Stimulated activated CD4-positive, alpha-beta T cell treated with anti-CD3 and anti-CD28 coated beads, Interleukin-12 subunit alpha, Interleukin-12 subunit beta, amount 100 ng/mL, for 24 hours (primary cell): Measurements from ENCODE around the gene CDKN2AIPNL.
"Not testable (repeated sequence)": the region's sequence is repeated elsewhere in the genome, so short reads cannot be mapped to it uniquely, and the experiment has no call there.

Experiments
- DNase-seq, 2 experiments: peaks; one replicate each; pipeline ENCODE4 v3.0.0-alpha.2; 2020; ENCODE audit warnings: low read depth in 2 of 2

The CDKN2AIPNL gene

DNA sequence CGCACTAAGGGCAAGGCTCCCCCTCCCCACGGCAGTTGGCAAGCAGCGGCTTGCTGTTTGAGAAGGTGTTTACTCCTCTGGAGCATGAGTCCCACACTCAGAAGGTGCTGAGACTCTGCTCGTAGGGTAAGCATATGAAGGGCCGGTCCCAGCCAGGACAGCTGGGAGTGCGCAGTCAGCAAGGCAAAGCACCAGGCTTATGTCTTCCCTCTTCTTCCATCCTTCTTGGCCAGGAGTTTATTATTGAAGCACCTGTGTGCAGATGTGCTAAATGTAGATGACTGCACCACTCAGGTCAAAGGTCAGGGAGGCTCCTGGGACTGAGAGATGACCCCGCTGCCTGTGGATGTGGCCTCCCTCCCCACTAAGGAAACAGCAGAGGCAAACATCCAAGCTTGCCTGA lies 27.0 kb upstream of the CDKN2AIPNL start:
- no peak for DNase-seq

DNA sequence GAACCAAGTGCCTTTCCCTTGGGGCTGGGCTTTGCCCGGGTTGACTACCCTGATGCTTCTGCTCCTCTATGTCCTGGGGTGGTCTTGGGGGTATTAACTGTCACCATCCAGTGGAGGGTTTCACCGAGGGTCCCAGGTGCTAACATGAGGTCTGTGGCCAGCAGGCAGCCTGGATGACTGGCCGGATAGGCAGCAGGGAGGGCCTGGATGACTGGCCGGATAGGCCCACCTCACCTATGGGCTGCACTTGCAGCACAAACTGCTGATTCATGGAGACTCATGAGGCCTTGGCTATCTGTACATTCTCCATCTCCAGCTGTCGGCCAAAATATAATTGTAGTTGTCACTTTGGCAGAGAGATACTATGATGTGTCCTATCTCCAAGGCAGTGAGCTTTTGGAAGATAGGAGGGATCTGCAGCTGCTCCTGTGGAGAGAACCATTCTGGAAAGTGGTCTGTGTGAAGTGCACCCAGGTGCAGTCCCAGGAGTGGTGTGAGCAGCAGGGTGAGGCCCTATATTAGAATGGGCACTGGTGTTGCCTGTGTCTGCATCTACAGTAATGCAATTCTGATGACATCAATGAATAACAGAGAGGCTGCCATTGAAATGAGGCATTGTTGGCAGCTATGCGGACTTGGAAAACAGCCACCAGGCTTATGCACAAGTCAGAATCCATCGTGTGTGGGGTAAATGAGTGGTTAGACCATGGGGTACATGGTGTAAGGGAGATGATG lies 26.3 kb upstream of the CDKN2AIPNL start:
- DNase-seq = no peak

DNA sequence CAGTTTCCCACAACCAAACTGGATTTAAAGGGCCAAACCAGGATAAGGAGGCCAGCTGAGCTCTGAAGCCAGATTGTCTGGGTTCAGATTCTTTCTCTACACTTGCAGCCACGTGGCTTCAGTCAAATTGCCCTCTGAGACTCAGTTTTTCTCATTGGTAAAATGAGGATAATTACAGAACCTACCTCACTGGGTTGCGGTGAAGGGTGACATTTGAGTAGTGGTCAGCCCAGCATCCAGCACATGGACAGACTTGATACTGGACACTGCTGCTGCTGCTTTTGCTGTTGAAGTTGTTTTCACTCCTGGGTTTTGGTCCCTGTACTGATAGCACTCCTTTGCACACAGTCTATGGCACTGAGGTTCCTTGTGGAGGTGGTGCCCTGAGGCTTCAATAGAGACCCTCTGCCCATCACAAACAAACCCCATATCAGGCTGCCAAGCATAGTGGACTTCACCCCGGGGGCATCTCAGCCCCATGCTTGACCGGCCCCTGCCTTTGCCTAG lies 25.7 kb upstream of the CDKN2AIPNL start:
- DNase-seq = no peak

DNA sequence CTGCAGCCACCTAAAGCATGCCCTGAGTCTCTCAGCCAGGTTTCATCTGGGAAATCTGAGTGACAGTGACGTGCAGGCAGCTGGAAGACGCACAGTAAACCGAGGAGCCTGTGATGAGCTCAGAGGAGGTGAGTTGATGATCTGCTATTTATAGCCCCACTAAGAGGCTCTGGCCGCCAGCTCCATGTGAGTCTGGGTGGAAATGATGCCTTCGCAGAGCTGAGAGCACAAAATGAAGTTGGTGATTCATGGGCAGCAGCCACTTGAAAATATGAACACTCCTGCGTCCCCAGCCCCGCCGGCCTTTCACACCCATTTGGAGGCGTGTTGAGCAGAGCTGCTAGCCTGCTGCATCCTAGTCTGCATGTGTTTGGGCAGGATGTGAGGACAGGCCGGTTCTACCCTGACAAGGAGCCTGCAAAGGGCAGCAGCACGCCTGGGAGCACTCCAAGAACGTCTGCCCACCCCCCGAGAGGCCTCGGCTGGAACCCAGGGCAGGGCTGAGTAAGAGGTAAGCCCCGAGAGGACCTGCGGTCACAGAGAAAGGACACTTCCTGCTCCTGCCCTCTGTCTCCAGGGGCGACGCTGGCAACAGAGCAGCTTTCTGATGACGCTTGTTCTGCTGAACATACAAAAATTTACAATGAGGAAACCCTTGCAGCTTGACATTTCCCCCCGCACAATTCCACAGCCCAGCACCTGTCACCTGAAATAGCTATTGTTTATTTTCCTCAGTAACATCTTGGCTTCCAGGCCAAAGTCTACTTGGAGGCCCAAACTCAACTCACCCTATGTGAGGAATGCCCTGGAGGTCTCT lies 25.1 kb upstream of the CDKN2AIPNL start:
- peak; percentile 8 to 26 for DNase-seq

DNA sequence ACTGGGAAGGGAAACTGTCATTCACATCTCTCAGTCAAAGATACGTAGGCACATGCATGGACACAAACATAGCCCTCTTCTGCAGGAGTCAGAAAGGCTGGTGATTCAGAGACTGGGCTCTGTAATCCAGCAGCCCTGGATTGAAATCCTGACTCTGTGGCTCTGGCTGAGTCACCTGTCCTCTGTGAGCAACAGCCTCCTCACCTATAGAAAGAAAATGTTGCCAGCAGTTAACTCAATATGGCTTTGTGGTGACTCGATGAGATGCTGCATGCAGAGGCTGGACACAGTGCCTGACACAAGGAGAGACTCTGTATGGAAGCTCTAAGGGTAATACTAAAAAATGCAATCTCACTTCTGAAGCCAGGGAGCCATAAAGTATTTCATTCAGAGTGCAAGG lies 23.9 kb upstream of the CDKN2AIPNL start:
- DNase-seq = no peak

DNA sequence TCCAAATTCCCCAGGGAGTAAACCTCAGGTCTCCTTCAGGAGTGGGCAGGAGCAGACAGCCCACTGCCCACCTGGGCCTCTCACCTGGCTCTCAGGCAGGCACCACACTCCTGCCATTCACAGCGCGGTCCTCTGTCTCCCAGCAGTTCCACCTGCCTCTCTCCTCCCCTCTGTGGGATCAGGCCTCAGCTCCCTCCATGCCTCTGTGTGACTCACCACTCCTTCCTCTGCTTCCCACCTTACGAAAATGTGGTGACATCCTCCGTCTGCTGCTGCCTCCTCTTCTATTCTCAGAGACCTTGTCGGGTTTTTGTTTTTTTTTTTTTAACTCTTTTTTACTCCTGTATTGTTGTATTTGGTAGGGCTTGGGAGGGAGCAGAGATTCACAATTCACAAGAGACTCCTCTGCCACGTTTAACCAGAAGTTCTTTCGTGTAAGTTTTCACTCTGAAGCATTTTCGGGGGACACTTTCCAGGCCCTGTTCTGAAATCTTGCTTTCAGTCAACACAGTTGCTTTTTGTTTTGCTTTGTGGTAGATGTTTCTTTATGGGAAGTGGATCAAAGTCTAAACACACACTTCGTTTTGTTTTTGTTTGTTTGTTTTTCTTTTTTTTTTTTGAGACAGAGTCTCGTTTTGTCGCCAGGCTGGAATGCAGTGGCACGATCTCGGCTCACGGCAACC lies 21.1 kb upstream of the CDKN2AIPNL start:
- DNase-seq = no peak

DNA sequence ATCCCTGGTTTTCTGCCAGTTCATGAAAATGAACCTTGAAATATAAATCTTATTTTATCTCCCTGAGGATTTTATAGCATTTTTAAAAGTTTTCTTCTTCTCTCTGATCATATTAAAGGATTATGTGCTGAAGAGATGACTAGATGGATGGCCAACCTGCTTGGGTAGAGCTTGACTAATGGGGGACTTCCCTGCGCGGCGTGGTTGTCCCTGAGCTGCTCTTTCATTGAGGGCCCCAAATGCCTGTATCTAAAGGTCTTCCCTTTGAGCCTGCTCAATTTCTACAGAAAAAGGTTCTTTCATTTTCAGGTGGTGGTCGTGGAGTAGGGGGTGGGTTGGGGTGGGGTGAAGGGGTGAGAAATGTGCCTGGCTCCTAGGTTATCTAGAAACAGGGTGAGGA lies 20.5 kb upstream of the CDKN2AIPNL start:
- DNase-seq = no peak

DNA sequence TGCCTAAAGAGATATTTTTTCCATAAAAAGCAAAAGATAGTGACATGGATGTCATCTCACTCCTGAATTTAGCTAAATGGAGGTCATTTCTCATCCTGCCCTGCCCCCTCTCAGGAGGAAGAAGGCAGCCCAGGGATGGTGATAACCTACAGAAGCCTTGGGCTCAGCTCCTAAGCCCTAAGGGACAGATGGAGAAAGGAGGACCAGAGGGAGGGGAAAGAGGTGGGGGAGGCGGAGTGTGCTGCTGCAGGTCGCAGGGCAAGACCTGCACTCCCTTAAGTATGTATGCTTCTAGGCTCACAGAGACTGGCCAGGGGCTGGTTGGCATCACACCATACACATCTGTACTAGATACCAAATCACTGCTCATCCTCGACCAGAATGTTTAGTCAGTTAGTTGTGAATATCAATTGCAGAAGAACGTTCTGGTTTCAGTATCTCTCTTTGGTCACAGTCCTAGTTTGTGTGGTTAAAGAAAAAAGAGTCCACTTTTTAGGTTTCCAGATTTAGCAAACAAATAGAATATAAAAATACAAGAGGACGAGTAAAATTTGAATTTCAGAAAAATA lies 18.4 kb upstream of the CDKN2AIPNL start:
- no peak for DNase-seq

DNA sequence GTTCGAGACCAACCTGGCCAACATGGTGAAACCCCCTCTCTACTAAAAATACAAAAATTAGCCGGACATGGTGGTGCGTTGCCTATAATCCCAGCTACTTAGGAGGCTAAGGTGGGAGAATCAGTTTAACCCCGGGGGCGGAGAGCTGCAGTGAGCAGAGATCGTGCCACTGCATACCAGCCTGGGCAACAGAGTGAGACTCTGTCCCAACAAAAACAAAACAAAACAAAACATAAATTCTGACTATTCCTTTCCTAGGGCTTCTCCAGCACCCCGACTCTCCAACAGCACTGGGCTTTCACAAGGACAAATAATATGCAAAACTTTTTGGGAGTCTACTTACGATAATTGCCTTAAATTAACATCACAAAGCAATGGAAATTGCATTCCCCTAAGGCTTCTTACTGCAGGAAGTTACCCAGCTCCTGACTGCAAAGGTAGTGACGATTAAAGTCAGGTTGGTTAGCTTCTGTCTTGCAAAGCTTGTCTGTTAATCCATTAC lies 15.9 kb upstream of the CDKN2AIPNL start:
- DNase-seq = no peak

DNA sequence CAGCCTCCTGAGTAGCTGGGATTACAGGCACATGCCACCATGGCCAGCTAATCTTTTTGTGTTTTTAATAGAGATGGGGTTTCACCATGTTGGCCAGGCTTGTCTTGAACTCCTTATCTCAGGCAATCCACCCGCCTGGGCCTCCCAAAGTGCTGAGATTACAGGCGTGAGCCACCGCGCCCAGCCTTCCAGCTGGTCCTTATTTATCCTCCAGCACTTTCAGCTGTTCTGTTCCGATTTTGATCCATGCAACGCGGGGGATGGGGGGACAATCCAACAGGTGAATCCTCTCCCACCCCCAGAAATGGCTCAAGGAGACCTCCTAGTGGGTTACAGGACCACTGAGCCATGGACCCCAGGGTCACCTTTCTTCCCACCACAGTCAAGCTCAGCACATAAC lies 14.7 kb upstream of the CDKN2AIPNL start:
- DNase-seq = no peak

DNA sequence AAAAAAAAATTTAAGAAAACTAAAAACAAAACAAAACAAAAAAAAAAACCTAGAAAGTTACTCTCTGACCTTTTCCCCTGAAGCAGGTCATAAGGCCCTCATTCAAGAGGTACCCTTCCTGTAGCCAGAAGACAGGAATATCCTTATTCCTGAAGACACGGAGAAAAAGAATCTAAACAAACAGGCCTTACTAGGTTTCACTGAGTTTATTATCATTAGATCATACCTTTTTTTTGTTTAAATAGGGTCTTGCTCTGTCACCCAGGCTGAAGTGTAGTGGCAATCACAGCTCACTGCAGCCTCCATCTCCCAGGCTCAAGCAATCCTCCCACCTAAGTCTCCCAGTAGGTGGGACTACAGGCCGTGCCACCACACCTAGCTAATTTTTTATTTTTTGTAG lies 11.7 kb upstream of the CDKN2AIPNL start:
- no peak for DNase-seq

DNA sequence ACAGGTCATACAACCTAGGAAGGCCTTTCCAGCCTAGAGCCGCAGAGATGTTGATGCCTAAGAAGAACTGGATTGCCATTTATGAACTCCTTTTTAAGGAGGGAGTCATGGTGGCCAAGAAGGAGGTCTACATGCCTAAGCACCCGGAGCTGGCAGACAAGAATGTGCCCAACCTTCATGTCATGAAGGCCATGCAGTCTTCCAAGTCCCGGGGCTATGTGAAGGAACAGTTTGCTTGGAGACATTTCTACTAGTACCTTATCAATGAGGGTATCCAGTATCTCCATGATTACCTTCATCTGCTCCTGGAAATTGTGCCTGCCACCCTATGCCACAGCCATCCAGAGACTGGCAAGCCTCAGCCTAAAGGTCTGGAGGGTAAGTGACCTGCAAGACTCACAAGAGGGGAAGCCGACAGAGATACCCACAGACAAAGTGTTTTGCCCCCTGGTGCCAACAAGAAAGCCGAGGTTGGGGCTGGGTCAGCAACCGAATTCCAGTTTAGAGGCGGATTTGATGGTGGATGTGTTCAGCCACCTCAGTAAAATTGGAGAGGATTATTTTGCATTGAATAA lies 11.2 kb upstream of the CDKN2AIPNL start:
- no peak for DNase-seq

DNA sequence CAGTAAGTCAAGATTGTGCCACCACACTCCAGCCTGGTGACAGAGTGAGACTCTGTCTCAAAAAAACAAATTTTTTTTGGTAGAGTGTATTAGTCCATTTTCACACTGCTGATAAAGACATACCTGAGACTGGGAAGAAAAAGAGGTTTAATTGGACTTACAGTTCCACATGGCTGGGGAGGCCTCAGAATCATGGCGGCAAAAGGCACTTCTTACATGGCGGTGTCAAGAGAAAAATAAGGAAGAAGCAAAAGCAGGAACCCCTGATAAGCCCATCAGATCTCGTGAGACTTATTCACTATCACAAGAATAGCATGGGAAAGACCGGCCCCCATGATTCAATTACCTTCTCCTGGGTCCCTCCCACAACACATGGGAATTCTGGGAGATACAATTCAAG lies 9.4 kb upstream of the CDKN2AIPNL start:
- DNase-seq = not testable (repeated sequence)

DNA sequence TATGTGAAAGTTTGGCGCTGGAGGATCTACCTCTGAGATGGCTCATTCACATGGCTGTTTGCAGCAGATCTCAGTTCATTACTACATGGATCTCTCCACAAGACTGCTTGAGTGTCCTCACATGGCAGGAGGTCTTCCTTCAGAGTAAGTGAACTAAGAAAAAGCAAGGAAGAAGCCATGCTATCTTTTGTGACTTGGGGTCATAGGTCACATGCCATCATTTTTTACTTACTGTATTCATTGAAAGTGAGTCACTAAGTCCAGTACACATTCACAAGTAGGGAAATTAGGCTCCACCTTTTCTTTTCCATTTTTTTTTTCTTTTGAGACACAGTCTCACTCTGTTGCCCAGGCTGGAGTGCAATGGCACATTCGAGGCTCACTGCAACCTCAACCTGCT lies 8.7 kb upstream of the CDKN2AIPNL start:
- DNase-seq = no peak

DNA sequence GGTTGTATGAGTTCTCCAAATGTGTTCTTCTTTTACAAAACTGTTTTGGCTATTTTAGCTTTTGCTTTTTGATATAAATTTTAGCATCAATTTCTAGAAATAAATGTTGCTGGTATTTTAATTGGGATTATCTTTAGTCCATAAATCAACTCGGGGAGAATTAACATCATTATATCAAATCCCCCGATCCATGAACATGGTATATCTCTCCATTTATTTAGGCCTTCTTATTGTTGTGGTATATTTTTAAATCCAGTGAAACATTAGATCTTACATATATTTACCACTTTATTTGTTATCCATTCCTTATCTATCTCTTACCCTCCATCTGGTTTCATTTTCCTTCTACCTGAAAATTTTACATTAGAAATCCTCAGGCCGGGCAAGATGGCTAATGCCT lies 7.3 kb upstream of the CDKN2AIPNL start:
- DNase-seq = no peak

DNA sequence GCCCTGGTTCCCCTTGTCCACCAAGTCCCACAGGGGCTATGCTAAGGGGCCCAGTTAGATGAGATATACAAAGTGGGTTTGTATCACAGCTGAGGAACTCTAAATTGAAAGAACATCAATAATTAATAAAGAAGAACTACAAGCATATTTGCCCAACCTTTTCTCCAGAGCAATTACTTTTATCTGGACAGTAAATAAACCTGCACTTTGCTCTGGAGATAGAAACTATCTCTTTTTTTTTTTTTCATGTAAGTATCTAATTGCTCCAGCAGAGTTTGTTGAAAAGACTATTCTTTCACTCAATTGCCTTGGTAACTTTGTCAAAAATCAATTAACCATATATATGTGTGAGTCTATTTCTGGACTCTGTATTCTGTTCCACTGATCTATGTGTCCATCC lies 6.0 kb upstream of the CDKN2AIPNL start:
- no peak for DNase-seq

DNA sequence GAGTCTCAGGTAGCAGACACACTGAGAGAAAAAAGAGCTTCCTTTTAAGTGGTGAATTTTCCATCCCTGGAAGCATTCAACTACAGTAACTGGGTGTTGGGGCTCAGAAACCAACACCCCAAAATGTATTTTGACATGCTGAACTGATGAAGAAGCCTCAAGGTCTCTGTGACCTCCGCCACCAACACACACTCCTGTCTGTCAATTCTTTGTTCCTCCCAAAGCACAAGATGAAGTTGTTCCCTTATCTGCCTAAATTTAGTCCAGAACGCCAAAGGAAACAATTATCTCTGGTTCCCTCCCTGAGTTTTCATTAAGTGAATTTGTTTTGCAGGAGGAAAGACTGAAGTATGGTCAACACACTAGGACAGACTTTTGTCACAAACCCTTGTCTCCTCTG lies 1.4 kb upstream of the CDKN2AIPNL start:
- DNase-seq = no peak

DNA sequence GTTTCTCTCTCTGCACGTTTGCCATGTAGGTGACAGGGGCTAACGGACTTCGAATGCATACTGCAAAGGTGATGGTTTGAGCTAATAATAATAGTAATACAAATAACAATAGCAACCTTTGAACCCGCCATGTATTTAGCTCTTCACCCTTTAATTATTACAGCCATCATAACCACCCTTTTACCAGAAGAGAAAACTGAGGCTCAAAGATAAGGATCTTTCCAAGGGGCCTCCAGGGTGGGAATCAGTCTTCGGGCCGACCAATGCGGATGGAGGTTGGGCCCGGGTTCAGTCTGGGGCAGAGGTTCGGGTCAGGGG lies 494 bp downstream of the CDKN2AIPNL start:
- no peak for DNase-seq

DNA sequence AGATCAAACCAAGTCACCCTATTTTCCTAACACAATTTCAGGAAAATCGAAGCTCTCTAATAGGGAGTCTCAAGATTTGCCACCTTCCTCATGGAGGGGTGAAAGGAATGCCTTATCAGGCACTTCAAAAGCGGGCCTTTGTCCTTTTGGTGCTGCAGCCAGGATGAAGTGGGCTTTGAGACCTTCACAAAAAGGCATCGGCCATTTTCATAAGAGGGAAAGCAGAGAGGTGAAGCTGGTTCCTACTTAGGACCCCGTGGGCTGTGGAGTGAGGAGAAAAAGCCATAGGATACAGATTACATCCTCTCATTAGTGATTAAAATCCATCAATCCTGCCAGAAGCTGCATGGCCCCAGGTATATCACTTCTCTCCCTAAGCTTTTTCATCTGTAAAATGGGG lies 859 bp downstream of the CDKN2AIPNL start:
- no peak for DNase-seq

DNA sequence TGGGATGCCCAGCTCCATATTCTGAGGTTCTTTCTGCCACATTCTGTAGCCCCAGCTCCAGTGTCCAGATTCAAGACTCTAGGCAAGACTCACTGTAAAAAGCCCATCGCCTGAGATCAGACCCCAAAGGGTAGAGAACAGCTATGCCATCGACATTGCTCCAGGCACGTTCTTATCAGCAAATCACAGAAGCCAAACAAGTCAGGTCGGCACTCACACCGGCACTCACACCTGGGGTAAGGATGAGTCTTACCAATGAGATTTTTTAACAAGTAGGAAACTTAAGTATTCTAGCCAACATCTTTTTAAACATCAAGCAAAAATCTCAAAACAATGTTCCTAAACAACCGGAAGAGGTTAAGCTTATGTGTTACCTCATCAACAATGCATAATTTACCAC lies 2.4 kb downstream of the CDKN2AIPNL start:
- DNase-seq = no peak

DNA sequence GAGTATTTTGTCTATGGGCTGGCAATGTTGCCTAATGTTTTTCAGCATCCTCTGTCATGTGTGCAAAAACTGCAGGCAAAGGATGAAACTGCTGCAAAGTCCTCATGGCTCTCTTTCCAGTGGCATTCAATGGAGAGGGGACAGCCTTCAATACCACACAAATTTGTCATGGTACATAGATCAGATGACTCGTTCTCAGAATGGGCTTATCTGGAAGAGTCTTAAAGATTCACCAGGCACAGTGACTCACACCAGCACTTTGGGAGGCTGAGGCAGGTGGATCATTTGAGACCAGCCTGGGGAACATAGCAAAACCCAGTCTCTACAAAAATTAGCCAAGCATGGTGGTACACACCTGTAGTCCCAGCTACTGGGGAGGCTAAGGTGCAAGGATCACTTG lies 5.3 kb downstream of the CDKN2AIPNL start:
- DNase-seq = no peak

DNA sequence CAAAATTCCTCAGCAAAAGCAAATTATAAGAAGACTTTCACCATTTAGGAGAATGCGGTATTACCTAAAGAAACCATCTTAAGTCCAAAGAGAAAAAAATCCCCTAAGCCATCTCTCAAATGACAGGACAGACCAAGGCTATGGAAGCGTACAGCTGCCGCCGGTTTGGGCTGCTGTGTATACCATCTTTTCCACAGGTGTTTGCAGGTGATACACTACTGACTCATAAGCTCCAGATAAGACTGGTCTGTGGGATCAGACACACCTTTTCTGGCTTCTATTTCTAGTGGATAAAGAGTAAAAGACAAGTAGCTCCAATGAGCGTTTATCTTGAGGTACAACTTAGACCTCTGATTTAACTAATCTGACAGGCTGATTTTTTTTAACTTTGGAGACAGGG lies 7.7 kb downstream of the CDKN2AIPNL start:
- no peak for DNase-seq
